Measurements from ENCODE around the gene PDLIM1. TPM values are rescaled to one million over a fixed set of nuclear protein-coding genes. Genes with fewer than 3 reads are reported as not detected.
A peak's percentile ranks its signal among the peaks of the same experiment; 100 is the strongest.

Gene PDLIM1
- total and polyA plus RNA-seq, 2 of the 8 experiments (the other 6 are each of a cell fraction or from before 2014, with no cell fraction given), result 169 to 245 TPM

- H3K27me3 ChIP-seq (replicated peaks in 1 of 4; ENCODE audit: control insufficient read depth in 3 of 4, extremely low read depth in 1 of 4, insufficient read depth in 3 of 4, low read length in 3 of 4), result 0 out of 7 replicates have a peak, but pooled peaks cover 0 to 3% (median 0%) of the 10 kb centered on the region in 4 experiments
- H3K4ac ChIP-seq (replicated peaks; ENCODE audit: insufficient read length, low read depth, low read length), result no peak overlapping the region
- H2BK120ac ChIP-seq (replicated peaks; ENCODE audit: low read depth, low read length), result no peak overlapping the region
- no peak overlapping the region for H2AFZ ChIP-seq (ENCODE audit: low read length)
- H3K27ac ChIP-seq (ENCODE audit: low read depth, low read length), result no peak overlapping the region
- H2BK5ac ChIP-seq (ENCODE audit: low read depth, low read length), result no peak overlapping the region
- H4K5ac ChIP-seq (ENCODE audit: insufficient read length, low read depth, low read length), result no peak overlapping the region
- no peak overlapping the region for H2BK20ac ChIP-seq (ENCODE audit: low read length)
- no peaks in the 10 kb centered on the region; the same call in 1 of the 2 replicates for H3K23me2 ChIP-seq (ENCODE audit: low read depth, low read length)
- no peaks in the 10 kb centered on the region for H4K20me1 ChIP-seq (replicated peaks in 1 of 2; ENCODE audit: control insufficient read depth in 1 of 2, insufficient read depth in 2 of 2, low read length in 2 of 2)
- CTCF ChIA-PET (ENCODE audit: partially characterized antibody), result interaction anchor here (0.9 to 2.2 kb wide), 6 partner anchors 14 to 66 kb away, joined by 3 to 6 read pairs (median 4); no protein-coding TSS in a partner anchor
- DNase-seq (ENCODE audit: low read depth in 1 of 2, low spot score in 2 of 2) (no peak), FAIRE-seq (no peak)
- H2BK15ac ChIP-seq (ENCODE audit: low read length), result no peak overlapping the region
- no peak overlapping the region for H2AK5ac ChIP-seq (ENCODE audit: low read depth, low read length)
- H3K4me1 ChIP-seq (replicated peaks in 1 of 4; ENCODE audit: control insufficient read depth in 3 of 4, insufficient read depth in 4 of 4, low read length in 3 of 4), result peaks cover 0 to 25% (median 7%) of the 10 kb centered on the region in 4 experiments; a peak in 6 of 7 replicates
- no peak overlapping the region for H2BK12ac ChIP-seq (ENCODE audit: low read depth, low read length)
- WGBS, 2 experiments (ENCODE audit: extremely low coverage in 1 of 2, insufficient coverage in 1 of 2, insufficient read length in 1 of 2, insufficient replicate concordance in 2 of 2, low coverage in 1 of 2, low lambda C conversion rate in 2 of 2, missing lambda C conversion rate in 1 of 2), result 80% methylated on average over 8 of the region's 8 CpGs; no CpG with 5 or more reads in 1 of the 2 experiments
- H3K18ac ChIP-seq (ENCODE audit: extremely low read depth, low read length), result 0 out of 2 replicates have a peak overlapping the region, but pooled peaks have one; percentile 21
- H3K36me3 ChIP-seq (ENCODE audit: control insufficient read depth in 2 of 4, insufficient read depth in 4 of 4, low read length in 3 of 4), result no peaks in the 10 kb centered on the region
- no peak overlapping the region for H3K4me3 ChIP-seq (ENCODE audit: extremely low read depth in 1 of 4, insufficient read depth in 2 of 4, low read depth in 3 of 4, low read length in 4 of 4)
- no peak overlapping the region for H4K8ac ChIP-seq (ENCODE audit: extremely low read depth, insufficient read depth, low read length)
- POLR2A ChIA-PET (ENCODE audit: partially characterized antibody), result interaction anchor here (1.0 kb wide), 1 partner anchor 38 kb away, joined by 3 read pairs; no protein-coding TSS in a partner anchor
- H3K4me2 ChIP-seq (ENCODE audit: insufficient read depth in 1 of 2, low read depth in 2 of 2, low read length in 2 of 2), result no peak overlapping the region
- H3K14ac ChIP-seq (ENCODE audit: insufficient read length), result no peak overlapping the region
- no peak overlapping the region for H3K56ac ChIP-seq (replicated peaks; ENCODE audit: insufficient read length, low read depth, low read length)
- H3K9ac ChIP-seq (replicated peaks in 1 of 4; ENCODE audit: extremely low read depth in 1 of 4, low read depth in 3 of 4, low read length in 3 of 4), result no peak overlapping the region
- H3K79me1 ChIP-seq (ENCODE audit: low read depth, low read length), result no peaks in the 10 kb centered on the region
- H3K23ac ChIP-seq (ENCODE audit: insufficient read length), result no peak overlapping the region
- no peaks in the 10 kb centered on the region for H3K9me3 ChIP-seq (ENCODE audit: insufficient read depth in 2 of 2, low read depth in 1 of 2, low read length in 1 of 2)
- no peak overlapping the region for H4K91ac ChIP-seq (replicated peaks; ENCODE audit: insufficient read length, low read length)
- H3K79me2 ChIP-seq (ENCODE audit: control insufficient read depth in 1 of 2, insufficient read depth in 2 of 2, low read length in 2 of 2), result no peaks in the 10 kb centered on the region
- TF ChIP-seq CBX8 (IDR thresholded peaks at IDR 0.05; ENCODE audit: borderline replicate concordance, low read depth, low read length), result no peak
- TF ChIP-seq FOSL1 (IDR thresholded peaks at IDR 0.05; ENCODE audit: insufficient read depth, low read depth, low read length), result no peak
- TF ChIP-seq, protein P1, sequence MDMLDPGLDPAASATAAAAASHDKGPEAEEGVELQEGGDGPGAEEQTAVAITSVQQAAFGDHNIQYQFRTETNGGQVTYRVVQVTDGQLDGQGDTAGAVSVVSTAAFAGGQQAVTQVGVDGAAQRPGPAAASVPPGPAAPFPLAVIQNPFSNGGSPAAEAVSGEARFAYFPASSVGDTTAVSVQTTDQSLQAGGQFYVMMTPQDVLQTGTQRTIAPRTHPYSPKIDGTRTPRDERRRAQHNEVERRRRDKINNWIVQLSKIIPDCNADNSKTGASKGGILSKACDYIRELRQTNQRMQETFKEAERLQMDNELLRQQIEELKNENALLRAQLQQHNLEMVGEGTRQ (IDR thresholded peaks at IDR 0.05; ENCODE audit: low read length), result no peak
- TF ChIP-seq POU5F1 (IDR thresholded peaks at IDR 0.05; ENCODE audit: low read depth, low read length), result no peak
Measured at GRCh38 chr10:95308389-95309302, 17.8 kb upstream of the PDLIM1 start.

Data from H1 (cell line).